Calu3 (cell line): ENCODE measurements around the gene FLG2. TPM values are rescaled to one million over a fixed set of nuclear protein-coding genes. Genes with fewer than 3 reads are reported as not detected.
"Not testable (repeated sequence)": the region's sequence is repeated elsewhere in the genome, so short reads cannot be mapped to it uniquely, and the experiment has no call there.

Source experiments
- BruUV-seq: library from RNA; stranded (reverse); fragments of 400-500 nt; replicated peaks from 2 replicates; lab custom pipeline; 2021; lab: Mats Ljungman, UMichigan
- CTCF ChIA-PET: fragments of 300-600 bp; sonication (Branson Sonifier 250); formaldehyde crosslinking; loops from one replicate; lab custom pipeline; 2022; ENCODE audit warnings: antibody characterized with exemption; lab: Charles Lee
- DNase-seq: peaks from one replicate; pipeline ENCODE4 v3.0.0; 2022
- H3K27ac Mint-ChIP-seq: one replicate; pipeline ENCODE4 v1.8.0; 2022; ENCODE audit warnings: mixed read lengths; ENCODE audit not compliant: unreplicated experiment
- H3K27me3 Mint-ChIP-seq: one replicate; pipeline ENCODE4 v1.8.0; 2022; ENCODE audit warnings: mixed read lengths; ENCODE audit not compliant: unreplicated experiment
- H3K36me3 Mint-ChIP-seq: one replicate; pipeline ENCODE4 v1.8.0; 2022; ENCODE audit warnings: mild to moderate bottlenecking, moderate library complexity, mixed read lengths; ENCODE audit not compliant: insufficient read depth, unreplicated experiment
- H3K4me1 Mint-ChIP-seq: one replicate; pipeline ENCODE4 v1.8.0; 2022; ENCODE audit warnings: mild to moderate bottlenecking, low read depth, mixed read lengths; ENCODE audit not compliant: unreplicated experiment
- H3K4me3 Mint-ChIP-seq: one replicate; pipeline ENCODE4 v1.8.0; 2022; ENCODE audit warnings: mild to moderate bottlenecking, low read depth, moderate library complexity, mixed read lengths; ENCODE audit not compliant: unreplicated experiment
- H3K9me3 Mint-ChIP-seq: one replicate; pipeline ENCODE4 v1.8.0; 2022; ENCODE audit warnings: low read depth, mixed read lengths; ENCODE audit not compliant: unreplicated experiment
- intact Hi-C: fragments of 100-400 bp; cut with micrococcal nuclease; formaldehyde crosslinking; loops from one replicate; pipeline ENCODE4 v1.10.0; 2022; ENCODE audit not compliant: unreplicated experiment
- total RNA-seq: library from RNA; stranded (reverse); gene quantifications from 2 replicates; pipeline ENCODE4 v1.2.3, GENCODE V29; 2022
- TF ChIP-seq, protein P1 (sequence below): fragments of 200-600 bp; IDR thresholded peaks from one replicate; pipeline ENCODE4 v1.8.0; 2022; ENCODE audit warnings: antibody characterized with exemption; ENCODE audit not compliant: unreplicated experiment

Gene FLG2
- total RNA-seq, 1 experiment from 2014 or later: not detected

DNA sequence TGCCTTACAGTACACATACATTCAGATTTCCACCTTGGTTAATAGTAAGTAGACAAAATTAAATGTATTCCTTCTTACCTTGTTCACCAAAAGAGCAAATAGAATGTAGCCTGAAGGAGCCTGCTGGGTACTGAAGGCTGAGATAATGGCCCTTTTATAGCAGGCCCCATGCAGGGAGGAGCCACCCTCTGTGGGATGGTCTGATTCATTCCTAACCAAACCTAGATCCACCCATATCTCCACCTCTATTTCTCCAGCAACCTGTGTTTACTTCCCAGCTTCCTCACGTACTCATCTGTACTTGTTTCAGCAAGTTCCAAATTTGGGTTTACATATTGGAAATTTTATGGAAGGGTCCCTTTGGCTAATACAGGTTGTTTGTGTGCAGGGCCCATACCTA, 34.7 kb downstream of the FLG2 start, which contains the start of gene FLG:
Gene FLG (minus strand): TSS at position 129 of the 400 bp plus-strand sequence. CDS start 9,783 bp downstream, outside the sequence.
- no peaks in the 10 kb centered on the region for H3K4me1 Mint-ChIP-seq
- TF ChIP-seq, protein P1, sequence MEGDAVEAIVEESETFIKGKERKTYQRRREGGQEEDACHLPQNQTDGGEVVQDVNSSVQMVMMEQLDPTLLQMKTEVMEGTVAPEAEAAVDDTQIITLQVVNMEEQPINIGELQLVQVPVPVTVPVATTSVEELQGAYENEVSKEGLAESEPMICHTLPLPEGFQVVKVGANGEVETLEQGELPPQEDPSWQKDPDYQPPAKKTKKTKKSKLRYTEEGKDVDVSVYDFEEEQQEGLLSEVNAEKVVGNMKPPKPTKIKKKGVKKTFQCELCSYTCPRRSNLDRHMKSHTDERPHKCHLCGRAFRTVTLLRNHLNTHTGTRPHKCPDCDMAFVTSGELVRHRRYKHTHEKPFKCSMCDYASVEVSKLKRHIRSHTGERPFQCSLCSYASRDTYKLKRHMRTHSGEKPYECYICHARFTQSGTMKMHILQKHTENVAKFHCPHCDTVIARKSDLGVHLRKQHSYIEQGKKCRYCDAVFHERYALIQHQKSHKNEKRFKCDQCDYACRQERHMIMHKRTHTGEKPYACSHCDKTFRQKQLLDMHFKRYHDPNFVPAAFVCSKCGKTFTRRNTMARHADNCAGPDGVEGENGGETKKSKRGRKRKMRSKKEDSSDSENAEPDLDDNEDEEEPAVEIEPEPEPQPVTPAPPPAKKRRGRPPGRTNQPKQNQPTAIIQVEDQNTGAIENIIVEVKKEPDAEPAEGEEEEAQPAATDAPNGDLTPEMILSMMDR: no peak
- no peak for DNase-seq
- no TSS peak for BruUV-seq
- H3K36me3 Mint-ChIP-seq: no peaks in the 10 kb centered on the region
- intact Hi-C loops: loop anchor here (10.0 kb wide), 1 partner anchor 50 kb away; no protein-coding TSS in a partner anchor
- CTCF ChIA-PET: no interaction called here
- H3K27me3 Mint-ChIP-seq: peaks cover 27% of the 10 kb centered on the region
- H3K4me3 Mint-ChIP-seq: no peak within 1 kb of the TSS
- no peak within 1 kb of the TSS for H3K27ac Mint-ChIP-seq
- H3K9me3 Mint-ChIP-seq: no peaks in the 10 kb centered on the region

DNA sequence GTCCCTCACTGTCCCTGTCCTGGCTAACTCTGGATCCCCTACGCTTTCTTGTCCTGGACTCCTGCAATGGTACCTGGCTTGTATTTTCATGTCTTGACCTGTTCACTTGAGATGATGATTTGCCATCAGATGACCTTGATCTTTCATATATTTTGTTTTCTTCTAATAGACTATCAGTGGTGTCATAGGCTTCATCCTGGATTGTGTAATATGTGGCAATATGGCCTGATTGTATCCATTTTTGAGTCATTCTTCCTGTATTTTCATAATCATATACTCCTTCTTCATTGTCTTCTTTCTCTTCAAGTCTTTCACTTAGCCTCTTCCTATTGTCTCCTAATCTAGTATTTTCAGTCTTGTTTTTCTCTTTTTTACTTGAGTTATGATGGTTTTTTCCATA, 45.8 kb downstream of the FLG2 start:
- H3K4me3 Mint-ChIP-seq: no peak overlapping the region
- no peaks in the 10 kb centered on the region for H3K36me3 Mint-ChIP-seq
- peaks cover 14% of the 10 kb centered on the region for H3K27me3 Mint-ChIP-seq
- intact Hi-C loops: no loop called here
- no peak for DNase-seq
- CTCF ChIA-PET: no interaction called here
- TF ChIP-seq, protein P1: no peak
- no TSS peak for BruUV-seq
- peaks cover 20% of the 10 kb centered on the region for H3K9me3 Mint-ChIP-seq
- H3K27ac Mint-ChIP-seq: no peak overlapping the region
- H3K4me1 Mint-ChIP-seq: no peaks in the 10 kb centered on the region

DNA sequence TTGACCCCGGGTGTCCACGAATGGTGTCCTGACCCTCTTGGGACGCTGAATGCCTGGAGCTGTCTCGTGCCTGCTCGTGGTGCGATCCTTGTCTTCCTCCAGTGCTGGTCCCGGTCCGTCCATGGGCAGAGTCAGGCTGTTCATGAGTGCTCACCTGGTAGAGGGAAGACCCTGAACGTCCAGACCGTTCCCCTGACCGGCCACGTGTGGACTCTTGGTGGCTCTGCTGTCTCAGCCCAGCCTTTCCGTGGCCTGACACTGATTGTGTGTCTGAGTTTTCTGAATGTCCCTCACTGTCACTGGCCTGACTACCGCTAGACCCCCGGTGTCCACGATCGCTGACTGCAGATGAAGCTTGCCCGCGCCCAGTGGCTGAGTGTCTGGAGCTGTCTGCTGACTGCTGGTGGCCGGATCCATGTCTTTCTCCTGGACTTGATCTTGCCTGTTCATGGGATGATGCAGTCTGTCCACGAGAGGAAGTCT, 46.4 kb downstream of the FLG2 start:
- CTCF ChIA-PET: no interaction called here
- BruUV-seq: no TSS peak
- intact Hi-C loops: no loop called here
- Mint-ChIP-seq H3K27me3 (peaks cover 14% of the 10 kb centered on the region), H3K27ac (no peak overlapping the region), H3K4me3 (no peak overlapping the region), H3K9me3 (peaks cover 25% of the 10 kb centered on the region), H3K36me3 (no peaks in the 10 kb centered on the region), H3K4me1 (no peaks in the 10 kb centered on the region)
- DNase-seq: no peak
- TF ChIP-seq, protein P1: no peak

DNA sequence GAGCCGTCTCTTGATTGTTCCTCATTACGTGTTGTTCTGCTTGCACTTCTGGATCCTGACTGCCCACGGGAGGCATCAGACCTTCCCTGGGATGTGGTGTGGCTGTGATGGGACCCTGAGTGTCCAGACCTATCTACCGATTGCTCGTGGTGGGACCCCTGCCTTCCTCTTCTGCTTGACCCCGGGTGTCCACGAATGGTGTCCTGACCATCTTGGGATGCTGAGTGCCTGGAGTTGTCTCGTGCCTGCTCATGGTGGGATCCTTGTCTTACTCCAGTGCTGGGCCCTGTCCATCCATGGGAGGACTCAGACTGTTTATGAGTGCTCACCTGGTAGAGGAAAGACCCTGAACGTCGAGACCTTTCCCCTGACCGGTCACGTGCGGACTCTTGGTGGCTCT, 47.6 kb downstream of the FLG2 start:
- H3K4me1 Mint-ChIP-seq, H3K36me3 Mint-ChIP-seq, BruUV-seq, CTCF ChIA-PET, DNase-seq, intact Hi-C loops, H3K4me3 Mint-ChIP-seq, H3K27ac Mint-ChIP-seq: not testable (repeated sequence)
- Mint-ChIP-seq H3K27me3 (peaks cover 14% of the 10 kb centered on the region), H3K9me3 (peaks cover 28% of the 10 kb centered on the region)

DNA sequence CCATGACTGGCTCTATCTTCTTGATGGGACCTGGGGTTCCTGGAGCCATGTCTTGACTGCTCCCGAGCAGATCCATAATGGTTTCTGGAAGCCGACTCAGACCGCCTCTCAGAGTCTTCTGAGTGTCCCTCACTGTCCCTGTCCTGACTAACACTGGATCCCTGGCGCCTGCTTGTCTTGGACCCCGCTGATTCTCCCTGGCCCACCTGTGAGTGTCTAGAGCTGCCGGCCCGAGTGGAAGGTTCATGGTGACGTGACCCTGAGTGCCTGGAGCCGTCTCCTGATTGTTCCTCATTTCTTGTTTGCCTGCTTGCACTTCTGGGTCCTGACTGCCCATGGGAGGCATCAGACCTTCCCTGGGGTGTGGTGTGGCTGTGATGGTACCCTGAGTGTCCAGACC, 49.9 kb downstream of the FLG2 start:
- Mint-ChIP-seq H3K36me3 (no peaks in the 10 kb centered on the region), H3K4me1 (no peaks in the 10 kb centered on the region), H3K27me3 (peaks cover 14% of the 10 kb centered on the region), H3K27ac (no peak overlapping the region), H3K9me3 (peaks cover 31% of the 10 kb centered on the region), H3K4me3 (no peak overlapping the region)
- TF ChIP-seq, protein P1: no peak
- DNase-seq: no peak
- CTCF ChIA-PET: no interaction called here
- BruUV-seq: no TSS peak
- intact Hi-C loops: no loop called here

DNA sequence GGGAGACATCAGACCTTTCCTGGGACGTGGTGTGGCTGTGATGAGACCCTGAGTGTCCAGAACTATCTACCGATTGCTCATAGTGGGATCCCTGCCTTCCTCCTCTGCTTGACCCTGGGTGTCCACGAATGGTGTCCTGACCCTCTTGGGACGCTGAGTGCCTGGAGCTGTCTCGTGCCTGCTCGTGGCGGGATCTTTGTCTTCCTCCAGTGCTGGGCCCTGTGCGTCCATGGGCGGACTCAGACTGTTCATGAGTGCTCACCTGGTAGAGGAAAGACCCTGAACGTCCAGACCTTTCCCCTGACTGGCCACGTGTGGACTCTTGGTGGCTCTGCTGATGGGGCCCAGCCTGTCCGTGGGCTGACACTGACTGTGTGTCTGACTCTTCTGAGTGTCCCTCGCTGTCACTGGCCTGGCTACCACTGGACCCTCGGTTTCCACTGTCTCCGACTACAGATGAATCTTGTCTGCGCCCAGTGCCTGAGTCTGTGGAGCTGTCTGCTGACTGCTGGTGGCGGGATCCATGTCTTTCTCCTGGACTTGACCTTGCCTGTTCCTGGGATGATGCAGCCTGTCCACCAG, 50.4 kb downstream of the FLG2 start:
- DNase-seq, H3K36me3 Mint-ChIP-seq, CTCF ChIA-PET: not testable (repeated sequence)

DNA sequence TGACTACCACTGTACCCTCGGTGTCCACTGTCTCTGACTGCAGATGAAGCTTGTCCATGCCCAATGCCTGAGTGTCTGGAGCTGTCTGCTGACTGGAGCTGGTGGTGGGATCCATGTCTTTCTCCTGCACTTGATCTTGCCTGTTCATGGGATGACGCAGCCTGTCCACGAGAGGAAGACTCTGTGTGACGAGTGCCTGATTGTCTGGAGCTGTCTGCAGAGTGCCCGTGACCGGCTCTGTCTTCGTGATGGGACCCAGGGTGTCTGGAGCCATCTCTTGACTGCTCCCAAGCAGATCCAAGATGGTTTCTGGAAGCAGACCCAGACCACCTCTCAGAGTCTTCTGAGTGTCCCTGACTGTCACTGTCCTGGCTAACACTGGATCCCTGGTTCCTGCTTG, 51.0 kb downstream of the FLG2 start:
- CTCF ChIA-PET, H3K27me3 Mint-ChIP-seq, H3K36me3 Mint-ChIP-seq, H3K4me3 Mint-ChIP-seq, H3K27ac Mint-ChIP-seq, DNase-seq, BruUV-seq, intact Hi-C loops, H3K4me1 Mint-ChIP-seq: not testable (repeated sequence)
- peaks cover 33% of the 10 kb centered on the region for H3K9me3 Mint-ChIP-seq

More for the DNA sequence above, 50.4 kb downstream of the FLG2 start:
- BruUV-seq, H3K27me3 Mint-ChIP-seq, intact Hi-C loops, H3K27ac Mint-ChIP-seq, H3K4me3 Mint-ChIP-seq, H3K4me1 Mint-ChIP-seq: not testable (repeated sequence)
- H3K9me3 Mint-ChIP-seq: peaks cover 35% of the 10 kb centered on the region
